GM19397 (cell line): ENCODE data around the gene KIDINS220.
A peak's percentile ranks its signal among the peaks of the same experiment; 100 is the strongest.

Experiments used
- ATAC-seq: cut with Tn5 transposase; IDR thresholded peaks from one replicate; pipeline ENCODE4 v1.9.1; 2021; ENCODE audit warnings: mild to moderate bottlenecking, moderate library complexity; ENCODE audit not compliant: unreplicated experiment

KIDINS220 gene

DNA sequence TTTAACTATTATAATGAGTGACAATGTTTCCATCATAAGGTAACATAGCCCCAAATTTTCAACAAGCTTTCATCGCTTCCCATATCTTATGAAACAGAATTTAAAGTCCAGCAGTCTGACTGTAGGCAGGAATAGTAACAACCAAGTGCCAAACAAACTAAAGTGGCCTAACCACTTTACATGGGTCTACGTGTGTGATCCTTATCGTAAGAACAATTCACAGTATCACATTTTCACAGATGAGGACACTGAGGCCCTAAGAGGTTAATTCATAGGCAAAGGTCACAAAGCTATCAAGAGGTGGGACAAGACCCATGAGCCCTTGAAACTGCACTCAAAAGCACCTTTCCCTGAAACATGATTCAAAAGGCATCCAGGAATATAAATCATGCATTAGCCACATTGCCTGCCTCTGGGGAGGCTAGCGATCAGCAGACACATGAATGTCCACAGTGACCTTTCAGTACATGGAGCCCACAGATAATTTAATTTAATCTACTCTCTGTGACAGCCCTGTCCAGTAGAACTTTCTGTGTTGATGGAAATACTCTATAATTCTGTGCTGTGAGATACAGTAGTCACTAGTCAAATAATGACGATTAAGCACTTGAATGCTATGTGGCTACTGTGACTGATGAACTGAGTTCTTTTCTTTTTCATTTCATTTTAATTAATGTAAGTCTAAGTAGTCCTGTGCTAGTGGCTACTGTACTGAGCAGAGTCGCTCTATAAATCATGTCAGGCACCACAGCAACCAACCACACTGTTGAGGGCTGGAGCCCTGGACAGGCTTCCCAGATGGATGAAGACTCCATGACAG lies 30.3 kb downstream of the KIDINS220 start:
- no peak for ATAC-seq

DNA sequence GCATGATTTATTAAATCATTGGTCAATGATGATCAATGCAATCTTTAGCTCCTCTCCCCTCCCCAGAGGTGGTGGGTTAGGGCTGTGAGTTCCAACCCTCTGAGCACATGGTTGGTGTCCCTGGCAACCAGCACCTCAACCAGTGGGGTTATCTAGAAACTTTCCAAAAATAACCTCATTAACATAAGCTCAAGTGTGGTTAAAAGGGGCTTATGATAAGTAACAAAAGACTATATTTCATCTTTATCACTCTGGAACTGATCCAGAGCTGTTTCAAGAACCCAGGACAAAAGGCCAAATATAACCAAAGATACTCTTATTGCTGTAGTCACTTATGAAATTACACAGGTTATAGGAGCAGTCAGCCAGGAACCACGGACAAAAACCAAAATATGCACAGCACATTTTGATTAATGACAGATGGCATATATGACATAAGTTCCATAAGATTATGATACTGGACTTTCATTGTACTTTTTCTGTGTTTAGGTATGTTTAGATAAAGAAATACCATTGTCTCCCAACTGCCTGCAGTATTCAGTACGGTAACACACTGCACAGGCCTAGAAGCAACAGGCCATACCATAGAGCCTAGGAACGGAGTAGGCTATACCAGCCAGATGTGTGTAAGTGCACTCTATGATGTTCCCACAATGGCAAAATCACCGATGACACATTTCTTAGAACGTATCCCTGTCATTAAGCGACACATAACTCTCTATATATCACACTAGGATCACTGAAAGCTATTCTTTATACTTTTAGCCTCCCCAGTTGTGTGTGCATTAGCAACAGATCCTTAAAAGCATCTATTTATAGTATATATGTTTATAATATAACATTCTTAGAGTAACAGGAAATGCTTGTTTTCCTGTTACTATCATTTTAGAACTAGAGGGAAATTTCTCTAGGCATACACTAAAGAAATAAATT lies 31.9 kb downstream of the KIDINS220 start:
- no peak for ATAC-seq

DNA sequence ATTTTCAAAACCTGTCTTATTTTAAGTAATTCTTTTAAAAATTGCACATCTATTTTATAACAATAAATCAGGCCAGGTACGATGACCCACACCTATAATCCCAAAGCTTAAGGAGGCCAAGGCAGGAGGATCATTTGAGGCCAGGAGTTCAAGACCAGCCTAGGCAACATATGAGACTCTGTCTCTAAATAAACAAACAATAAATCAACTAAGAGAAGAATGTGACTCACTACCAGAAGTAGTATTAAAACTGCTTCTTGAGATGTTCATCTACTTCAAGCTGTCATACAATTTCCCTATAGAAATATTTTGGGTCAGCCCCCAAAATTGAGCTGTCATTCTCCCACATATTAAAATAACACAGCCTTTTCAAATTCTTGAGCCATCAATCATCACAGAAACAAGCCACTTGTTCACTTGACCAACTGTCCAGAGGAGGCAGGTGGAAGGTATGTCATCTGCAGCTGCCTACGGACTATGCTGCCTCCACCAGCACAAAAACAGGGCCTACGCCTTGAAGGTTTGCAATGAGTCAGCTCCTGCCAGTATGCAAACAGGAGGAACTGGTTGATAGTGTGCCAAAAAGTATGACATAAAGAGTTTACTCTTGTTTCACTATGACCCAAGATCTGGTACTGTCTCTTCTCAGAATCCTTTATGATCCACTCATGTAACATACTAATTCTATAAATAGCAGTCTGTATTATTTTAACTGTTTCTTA lies 33.6 kb downstream of the KIDINS220 start:
- peak; percentile 97 for ATAC-seq

DNA sequence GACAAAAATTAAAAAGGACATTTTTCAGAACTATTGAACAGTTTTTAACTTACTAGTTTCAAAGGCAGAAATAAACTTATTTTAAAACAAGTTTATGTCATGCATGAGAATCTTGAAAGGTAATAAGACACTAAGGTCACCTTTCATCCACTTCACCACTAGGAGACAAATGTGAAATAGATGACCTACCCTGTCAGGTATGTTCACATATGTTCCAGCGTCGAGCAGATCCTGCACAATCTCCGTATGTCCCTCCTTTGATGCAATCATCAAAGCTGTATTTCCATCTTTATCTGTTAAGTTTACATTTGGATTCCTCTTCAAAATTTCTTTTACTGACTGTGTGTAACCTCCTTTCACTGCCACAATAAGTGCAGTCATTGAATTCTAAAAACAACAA lies 34.7 kb downstream of the KIDINS220 start:
- ATAC-seq, result no peak

DNA sequence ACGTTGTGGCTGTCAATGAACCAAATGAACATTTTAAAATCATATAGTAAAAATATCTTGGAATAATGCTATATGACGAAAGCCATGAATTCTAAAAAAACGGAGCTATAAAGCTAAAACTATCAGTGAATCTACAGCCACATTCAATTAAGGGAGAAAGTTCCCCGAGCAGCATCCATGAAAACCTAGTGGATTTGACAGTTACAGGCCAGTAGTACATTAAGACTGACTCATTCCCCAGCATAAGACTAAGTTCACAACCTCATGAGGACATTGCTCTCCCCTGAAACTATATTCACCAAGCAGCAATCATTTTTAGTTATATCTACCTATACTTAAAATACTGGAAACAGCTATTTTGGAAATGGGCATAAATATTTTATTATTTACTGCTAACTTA lies 36.6 kb downstream of the KIDINS220 start:
- ATAC-seq, result no peak

DNA sequence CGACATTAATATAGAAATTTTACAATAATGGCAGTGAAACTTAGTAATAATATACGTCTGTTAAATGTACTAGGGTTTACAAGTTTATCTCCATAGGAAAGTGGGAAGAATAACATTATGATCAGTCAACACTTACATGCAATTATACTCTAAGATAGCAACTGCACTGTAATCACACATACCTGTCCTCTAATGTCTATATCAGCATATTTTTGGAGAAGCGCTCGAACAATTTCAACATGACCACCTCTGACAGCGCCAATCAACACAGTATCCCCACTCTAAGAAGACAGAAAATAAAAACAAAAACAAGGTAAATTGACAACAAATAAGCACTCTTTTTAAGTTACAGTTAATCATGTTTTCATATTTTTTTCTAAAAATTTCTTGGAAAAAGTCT lies 37.2 kb downstream of the KIDINS220 start:
- ATAC-seq, result no peak

DNA sequence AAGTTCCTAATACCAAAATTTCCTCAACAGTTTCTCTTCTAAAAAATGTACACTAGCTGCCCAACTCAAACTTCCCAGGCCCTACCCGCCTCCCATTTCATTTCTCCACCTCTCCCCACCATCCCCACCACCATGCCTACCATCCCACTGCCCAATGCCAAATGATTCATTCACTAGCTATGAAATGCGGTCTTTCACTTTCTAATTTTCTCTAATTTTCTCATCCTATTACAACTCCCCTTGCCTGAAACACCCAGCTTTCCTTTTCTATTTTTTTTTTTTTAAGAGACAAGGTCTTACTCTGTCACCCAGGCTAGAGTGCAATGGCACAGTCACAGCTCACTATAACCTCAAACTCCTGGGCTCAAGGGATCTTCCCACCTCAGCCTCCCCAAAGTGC lies 38.4 kb downstream of the KIDINS220 start:
- ATAC-seq, result no peak

DNA sequence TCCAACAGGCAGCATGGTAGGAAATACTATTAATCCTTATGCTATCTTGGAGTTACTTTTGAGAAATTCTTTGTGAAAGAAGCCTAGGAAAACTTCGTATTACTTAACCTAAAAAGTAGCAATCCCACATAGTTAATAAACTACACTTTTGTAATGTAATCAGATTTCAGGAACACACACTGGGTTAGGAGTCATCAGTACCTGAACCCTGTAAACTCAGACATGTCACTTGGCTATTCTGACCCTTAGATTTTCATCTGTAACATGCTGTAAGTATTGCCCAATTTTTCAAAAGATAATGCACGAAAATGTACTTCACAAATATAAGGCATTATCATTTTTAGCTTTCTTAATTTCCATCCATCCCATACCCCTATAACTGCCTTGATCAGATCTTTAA lies 39.0 kb downstream of the KIDINS220 start:
- ATAC-seq, result no peak

DNA sequence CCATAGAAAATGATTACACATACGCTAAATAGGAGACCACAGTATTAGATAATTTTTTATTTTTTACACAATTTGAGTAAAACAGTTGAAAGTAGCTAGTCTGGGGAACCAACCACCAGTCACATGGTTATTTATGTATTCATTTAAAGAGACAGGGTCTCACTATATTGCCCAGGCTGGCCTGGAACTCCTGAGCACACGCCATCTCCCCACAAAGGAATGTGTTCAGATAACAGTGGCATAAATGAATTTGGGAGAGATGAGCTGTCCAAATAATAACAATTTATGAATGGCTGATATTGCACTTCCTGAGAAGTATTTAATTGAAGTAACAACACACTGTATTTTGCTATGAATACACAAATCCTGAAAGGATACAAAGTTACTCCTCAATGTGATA lies 39.7 kb downstream of the KIDINS220 start:
- ATAC-seq, result no peak

DNA sequence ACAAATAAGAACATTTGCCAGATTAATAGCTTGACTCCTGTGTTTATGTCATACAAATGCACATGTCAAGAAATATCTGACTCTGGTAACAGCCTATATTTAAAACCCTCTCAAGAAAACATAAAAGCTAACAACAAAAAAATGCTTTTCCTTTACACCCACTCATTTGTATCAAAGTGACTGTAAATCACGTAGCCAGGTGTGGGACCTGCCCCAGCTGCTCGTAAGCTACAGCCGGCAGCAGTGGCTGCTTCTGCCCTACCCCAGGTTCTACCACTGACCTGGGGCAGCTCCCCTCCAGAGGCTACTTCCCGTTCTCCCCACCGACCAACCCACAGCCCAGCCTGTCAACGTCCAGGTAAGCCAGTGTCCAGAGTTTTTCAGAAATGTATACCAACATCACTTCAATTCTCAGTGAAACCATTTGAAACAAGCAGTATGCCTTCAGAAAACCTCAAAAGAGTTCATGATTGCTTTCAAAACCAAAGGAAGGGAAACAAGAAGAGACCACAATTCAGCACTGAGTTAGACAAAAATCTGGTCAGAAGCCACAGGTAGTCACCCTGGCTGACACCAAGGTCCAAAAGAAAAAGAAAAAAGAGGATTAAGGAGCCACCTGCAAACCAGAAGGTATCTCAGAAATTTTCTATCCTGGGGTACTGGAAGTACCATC lies 40.4 kb downstream of the KIDINS220 start:
- ATAC-seq, result no peak

DNA sequence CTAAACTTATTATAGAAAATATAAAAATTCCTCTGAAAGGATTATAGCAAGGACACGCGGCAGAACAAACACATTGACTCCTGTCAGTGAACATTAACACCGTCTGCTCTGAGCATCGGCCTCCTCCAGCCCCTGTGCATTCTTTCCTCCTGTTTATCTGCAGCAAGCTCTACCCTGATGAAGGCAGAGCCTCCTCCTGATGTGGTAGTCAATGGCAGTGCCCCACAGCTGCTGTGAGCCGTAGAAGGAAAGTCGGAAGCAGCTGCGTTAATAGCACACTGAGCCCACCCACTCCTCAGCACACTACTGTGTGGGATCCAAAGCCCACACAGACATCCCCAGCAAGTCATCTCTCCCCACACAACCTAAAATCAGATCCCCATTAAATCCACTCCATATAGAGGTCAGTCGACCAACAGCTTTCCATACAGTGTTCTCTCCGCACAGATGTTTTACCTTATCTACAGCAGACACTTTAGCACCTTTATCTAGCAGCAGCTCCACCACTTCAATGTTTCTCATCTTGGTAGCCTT lies 41.0 kb downstream of the KIDINS220 start:
- ATAC-seq, result no peak

DNA sequence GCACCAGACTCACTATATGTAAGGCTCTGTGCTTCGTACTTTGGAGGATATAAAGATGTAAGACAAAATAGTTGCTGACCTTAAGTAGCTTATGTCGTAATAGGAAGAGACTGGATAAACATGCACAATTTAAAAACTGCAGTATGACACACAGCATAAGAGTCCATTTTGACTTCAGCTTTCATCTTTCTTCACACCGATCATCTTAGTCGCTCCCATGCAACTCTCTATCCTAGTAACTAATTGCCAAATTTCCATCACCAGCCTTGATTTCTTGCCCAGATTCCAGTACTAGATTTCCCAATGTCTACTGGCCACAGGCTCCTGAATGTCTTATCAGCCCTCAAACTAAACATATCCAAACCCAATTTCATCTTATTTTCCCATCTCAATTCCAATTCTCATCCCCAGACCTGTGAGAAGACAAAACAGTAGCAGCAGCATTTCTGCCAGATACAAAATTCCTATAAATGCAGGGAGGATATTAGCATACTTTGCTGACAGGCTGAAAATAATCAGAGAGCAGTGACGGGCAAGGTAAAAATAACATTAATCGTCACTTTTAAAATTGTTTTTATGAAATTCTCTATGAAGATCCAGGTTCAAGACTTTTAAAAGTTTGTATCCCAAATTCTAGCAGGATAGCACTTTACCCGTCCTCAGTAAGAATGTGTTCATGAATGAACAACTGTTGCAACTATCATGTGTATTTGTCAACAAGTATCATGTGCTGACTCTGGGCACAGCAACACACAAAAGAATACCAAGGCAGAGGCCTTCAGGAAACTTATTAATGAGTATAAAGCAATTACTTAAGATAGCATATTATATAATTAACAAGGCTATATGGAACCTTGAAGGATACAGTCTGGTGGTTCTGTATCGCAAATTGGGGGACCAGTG lies 42.2 kb downstream of the KIDINS220 start:
- ATAC-seq, result no peak

DNA sequence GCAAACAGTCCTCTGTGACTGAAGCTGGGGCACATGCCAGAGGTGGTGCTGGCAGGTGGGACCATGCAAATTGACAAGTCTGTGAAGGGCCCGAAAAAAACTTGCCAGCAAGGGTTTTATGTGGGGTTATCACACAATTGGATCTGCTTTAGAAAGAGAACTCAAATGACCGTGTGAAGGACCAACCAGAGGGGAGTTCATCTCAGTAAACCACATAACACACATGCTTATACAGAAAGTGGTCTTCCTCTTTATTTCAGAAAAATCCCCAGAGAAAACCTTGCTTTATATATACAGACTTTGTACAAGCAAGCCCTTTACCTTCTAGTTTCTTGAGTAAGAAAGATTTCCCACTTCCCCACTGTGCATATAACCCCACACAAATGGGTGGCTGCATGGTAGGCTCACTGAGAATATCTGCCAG lies 46.7 kb downstream of the KIDINS220 start:
- no peak for ATAC-seq

DNA sequence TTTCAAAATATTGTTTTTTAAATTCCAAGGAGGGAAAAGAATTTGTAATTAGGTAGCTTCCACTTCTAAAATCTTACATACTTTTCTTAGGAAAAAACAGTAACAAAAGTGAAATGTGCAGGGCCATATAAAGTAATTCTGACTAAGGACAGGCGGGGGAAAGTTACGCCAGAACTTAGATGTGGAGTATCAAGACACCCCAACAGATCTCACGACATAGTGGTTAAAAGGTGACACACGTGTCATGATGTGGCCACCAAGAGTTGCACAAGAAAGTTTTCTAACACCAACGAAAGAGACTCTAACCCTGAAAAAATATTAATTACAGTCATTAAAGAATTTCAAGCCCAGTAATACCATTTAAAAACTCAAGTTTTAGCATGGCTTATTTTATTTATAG lies 51.0 kb downstream of the KIDINS220 start:
- no peak for ATAC-seq

DNA sequence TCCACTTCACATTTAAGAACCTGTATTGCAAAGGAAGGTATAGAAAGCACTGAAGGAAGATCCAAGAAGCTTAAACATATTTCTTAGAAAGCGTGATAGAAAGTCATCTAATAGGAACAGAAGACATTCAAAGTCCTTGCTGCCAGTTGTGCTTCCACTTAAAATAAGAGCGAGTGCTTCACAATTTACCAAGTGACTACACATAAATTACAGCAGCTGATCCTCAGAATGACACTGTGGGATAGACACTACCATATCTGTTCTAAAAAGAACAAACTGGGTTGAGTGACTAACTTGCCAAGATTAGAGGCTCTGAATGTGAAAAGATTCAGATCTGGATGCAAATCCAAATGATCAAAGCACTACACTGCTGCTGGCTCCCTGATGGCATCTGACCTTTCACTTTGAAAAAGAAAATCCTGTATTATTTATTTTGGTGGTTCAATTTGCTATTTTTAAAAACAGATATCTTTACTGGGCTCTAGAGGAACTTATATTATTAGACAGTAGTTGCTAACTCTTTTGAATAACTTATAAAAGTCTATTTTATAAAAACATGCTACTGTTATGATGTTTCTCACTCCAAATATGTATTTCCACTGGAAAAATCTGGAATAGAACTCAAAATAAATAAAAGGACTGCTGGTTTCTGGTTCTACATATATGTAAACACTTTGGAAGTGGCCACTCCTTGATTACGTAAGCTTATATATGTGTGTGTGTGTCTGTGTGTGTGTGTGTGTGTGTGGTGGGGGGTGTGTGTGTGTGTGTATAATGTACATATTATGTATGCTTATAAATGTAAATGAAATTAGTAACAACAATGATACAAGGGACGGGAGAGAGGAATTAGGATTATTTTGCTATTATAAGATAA lies 57.4 kb downstream of the KIDINS220 start:
- ATAC-seq, result no peak

DNA sequence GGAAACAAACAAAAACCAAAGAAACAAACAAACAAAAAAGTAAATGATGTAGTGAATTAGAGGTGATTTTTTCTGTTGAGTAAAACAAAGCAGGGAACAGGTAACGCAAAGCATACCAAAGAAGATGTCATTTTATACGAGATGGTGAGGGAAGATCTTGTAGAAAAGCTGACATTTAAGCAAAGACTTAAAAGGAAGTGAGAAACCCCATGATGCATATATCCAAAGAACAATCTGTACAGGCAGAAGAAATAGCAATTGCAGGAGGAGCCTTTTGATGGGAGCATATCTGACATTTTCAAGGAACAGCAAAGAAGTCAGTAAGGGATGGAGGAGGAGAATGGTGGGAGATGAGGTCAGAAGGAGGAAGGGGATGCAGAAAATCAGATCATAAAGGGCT lies 63.0 kb downstream of the KIDINS220 start:
- no peak for ATAC-seq

DNA sequence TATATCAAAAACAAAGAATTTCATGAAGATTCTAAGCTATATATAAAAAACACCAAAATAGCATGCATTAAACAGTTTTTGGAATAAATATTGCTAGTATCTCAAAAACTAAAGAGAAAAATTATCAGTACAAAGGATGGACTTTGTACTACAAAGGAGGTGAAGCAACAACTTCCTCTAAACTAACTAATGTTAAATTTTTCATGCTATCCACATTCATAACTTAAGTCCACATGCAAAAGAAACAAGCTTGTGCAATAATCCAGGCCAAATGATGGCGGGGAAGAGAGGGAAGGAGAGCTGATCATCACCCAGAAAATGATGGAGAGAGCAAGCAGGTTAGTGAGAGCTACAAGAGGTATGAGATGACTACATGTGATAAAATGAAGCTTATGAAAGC lies 70.1 kb downstream of the KIDINS220 start:
- ATAC-seq, result no peak

DNA sequence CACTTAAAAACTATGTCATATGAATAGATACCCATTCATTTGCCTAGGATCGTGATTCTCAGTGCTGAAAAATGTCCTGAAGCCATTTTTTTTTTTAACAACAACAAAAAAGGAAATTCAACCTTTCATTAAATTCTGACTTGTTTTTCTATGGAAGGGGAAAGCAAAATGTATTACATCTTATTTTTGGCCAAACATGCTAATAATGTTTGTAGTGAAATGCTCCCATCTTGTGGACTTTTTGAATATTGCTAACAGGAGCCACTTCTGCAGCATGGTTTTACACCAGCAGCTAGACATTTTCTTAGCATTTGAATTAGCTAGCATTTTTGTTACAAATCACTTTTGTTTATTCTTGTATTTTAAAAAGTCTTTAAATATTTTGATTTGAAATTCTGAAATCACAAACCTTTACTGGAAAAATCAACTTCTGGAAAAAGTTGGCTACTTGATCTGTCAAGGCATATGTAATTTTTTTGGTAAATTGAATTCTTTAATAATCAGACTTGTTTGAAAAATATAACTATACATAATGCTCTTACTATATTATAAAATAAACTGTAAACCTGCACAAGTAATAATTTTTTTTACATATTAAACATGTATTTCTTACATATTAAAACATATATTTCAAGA lies 75.8 kb downstream of the KIDINS220 start:
- ATAC-seq, result no peak
